ENCODE measurements around the gene REV1.
"Not testable (repeated sequence)": the region's sequence is repeated elsewhere in the genome, so short reads cannot be mapped to it uniquely, and the experiment has no call there.

Gene REV1

DNA sequence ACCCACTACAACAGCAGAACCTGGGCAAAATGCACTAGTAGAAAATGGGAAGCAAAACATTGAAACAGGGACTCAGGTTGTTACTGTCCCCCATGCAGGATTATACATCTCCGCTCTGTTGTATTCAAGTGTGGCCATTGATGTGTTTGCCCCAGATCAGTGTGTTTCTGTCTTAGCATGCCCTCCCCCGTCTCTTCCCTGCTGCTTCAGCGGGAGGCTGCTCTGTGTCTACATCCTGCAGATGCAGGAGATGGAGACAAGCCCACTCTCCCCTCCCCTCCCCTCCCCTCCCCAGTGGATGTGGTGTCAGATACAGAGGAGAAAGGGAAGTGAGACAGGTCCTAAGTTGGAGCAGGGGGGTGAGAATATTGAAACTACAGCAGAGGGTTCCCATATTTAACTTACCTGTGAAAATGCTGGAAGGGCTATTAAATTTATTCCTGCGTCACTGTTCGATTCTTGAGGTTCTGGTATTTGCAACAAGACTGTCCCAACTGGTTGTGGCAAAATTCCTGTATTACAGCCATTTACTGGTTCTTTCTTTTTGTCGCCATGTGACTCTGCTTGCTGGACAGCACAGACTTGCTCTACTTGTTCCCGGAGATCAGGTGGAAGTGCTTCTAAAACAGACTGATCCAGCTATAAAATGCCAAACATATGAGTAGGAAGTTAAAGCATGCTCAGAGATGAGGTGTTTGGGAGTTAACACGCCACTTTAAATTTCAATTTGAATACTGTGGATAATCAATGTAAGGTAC is 85.6 kb downstream of the REV1 start:
- no peak for DNase-seq (ENCODE audit: low spot score)

DNA sequence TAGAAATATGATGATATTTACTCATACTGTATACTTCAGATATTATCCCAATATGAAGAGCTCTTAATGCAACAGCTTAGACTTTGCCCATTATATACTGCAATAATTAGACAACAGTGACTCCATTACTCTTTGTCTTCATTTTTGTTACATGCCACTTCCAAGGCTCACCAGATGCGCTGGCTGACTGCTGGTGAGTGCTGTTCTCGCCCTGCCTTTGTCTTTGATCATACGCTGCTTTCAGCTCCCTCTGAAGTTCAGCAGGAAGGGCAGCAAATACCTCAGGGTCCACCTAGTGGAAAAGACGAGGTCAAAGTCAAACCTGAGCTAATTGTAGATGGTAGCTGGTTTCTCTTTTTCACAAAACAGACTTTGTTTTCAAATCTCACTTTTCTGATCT is 86.3 kb downstream of the REV1 start:
- no peak for DNase-seq (ENCODE audit: low spot score)

DNA sequence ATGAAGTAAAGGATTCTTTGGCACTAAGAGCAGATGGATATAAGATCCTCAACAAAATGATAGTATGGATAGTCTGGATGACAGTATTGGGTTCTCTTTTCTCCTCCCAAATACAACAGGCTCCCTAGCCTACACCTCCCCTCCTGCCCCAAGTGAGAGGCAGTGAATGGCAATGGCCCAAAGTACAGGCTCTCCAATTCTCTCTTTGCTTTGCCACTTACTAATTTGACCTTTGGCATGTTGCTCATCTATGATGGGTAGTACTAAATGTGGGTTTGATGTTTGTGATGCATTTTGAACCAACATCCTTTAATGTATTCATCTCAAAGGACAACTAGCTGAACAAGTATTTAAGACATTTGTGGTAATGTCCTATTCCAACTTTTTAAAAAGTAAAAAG is 86.7 kb downstream of the REV1 start:
- no peak for DNase-seq (ENCODE audit: low spot score)

DNA sequence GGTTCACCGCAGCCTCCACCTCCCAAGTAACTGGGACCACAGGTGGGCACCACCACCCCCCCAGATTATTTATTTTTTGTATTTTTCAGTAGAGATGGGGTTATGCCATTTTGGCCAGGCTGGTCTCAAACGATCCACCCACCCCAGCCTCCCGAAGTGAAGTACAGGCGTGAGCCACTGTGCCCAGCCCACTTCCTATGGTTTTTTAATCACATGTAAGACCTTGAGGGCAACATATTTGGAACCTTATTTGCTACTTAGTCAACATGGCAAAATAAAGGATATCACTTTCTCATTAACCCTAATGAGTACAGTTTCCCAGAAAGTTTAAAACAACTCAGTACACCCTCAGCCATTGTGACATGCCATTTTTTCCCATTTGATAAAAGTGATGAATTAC is 88.0 kb downstream of the REV1 start:
- DNase-seq (ENCODE audit: low spot score) = no peak

DNA sequence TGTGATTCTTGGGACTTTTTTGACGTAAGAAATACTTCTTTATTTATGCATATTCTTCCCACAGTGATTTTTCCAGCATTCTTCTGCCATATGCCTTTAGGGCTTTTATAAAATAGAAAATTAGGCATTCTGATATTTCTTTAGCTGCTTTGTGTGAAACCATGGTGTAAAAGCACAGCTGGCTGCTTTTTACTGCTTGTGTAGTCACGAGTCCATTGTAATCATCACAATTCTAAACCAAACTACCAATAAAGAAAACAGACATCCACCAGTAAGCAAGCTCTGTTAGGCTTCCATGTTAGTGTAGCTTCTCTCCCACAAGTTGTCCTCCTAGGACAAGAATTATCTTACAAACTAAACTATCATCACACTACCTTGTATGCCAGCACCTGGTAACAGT is 90.0 kb downstream of the REV1 start:
- no peak for DNase-seq (ENCODE audit: low spot score)

DNA sequence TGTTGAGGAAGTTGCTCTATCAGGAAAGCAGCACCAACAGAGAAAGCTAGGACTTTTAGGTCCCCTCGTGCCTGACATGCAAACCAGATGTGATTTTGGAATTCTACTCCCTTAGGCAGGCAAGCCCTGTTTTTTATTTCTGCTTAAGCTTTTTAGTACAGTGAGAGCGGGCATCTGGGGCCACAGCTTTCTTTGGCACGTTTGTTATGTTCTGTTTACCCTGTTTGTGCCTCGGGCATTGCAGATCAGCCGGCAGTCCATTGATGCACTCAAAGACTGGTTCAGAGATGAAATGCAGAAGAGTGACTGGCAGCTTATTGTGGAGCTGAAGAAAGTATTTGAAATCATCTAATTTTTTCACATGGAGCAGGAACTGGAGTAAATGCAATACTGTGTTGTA is 90.8 kb downstream of the REV1 start:
- DNase-seq (ENCODE audit: low spot score) = no peak

DNA sequence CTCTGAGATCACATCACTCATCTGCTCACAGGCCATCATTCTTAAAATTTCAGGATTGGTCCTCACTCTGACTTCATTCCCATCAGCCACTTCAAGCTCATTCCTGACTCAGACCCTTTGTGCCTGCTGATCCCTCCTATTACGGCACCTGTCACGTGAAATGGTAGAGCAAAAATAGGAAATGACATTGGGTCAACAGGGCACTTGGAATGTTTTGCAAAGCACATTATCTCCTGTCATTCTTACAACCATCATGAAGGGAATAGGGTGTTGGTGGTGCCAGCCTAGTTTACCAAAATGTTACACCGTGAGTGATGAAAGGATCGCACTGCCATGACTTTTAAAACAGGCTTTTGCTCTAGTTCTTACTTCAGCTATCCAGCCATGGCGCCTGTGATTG is 91.5 kb downstream of the REV1 start:
- no peak for DNase-seq (ENCODE audit: low spot score)

DNA sequence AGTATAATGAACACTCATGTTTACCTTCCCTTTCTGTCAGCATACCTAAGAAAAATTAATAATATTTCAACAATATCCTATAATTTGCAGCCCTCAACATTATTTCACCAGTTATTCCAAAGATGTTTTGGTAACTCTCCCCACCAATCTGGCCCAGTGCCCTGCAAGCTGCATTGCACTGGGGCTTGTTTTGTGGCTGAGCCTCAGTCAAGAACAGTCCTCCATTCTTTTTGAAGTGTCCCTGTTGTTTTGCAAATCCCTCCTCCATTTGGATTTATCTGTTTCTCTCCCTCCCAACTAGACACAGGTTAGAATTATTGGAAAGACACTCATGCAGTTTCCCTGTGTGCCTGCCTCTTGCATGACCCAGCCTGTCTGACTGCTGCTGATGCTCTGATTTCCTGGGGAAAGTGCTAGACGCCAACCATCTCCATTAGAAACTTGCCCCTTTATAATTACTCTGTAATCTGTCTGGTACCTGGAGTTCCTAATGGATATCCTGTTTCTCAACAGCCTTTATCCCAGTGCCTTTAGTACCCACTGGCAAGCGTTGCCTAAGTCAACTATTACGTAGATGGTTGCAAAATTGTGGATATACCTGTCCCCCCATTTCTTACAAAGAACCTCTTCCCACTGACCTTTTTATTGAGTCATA is 92.4 kb downstream of the REV1 start:
- DNase-seq (ENCODE audit: low spot score) = no peak

DNA sequence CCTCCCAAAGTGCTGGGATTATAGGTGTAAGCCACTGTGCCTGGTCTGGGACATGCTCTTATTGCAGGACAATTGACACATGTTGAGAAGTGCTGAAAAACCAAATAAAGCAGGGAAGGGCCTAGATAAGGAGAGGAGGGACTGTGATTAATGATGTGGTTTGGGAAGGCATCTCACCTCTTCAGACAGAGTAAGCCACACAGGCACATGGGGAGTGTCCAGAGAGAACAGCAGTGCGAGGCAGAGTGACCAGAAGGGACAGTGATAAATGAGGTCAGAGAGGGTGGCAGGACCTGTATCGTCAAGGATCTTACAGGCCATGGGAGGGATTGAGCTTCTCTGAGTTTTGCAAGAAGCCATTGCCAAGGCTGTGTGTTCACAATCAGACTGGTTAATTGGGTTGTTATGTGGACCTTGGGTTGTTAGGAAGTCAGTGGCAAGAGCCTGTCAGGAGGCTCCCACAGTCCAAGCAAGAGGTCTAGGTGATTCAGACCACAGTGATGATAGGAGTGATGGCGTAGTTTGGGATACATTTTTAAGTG is 94.2 kb downstream of the REV1 start:
- DNase-seq (ENCODE audit: low spot score) = no peak

DNA sequence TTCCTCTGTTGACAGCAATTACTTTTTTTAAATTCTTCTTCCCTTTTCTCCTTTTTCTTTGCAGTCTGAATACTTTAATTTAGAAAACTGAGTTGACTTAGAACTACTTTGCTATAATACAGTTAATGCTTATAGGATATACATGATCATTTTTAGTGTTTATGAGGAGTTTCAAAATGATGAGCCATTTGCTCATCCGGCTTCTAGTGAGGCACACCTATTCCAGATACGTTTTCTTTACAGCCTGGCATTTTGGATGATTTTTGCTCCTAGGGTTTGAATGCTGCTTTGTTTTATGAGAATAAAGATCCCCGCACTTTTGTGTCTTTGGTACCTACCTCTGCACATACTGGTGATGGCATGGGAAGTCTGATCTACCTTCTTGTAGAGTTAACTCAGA is 99.9 kb downstream of the REV1 start:
- no peak for DNase-seq (ENCODE audit: low spot score)

DNA sequence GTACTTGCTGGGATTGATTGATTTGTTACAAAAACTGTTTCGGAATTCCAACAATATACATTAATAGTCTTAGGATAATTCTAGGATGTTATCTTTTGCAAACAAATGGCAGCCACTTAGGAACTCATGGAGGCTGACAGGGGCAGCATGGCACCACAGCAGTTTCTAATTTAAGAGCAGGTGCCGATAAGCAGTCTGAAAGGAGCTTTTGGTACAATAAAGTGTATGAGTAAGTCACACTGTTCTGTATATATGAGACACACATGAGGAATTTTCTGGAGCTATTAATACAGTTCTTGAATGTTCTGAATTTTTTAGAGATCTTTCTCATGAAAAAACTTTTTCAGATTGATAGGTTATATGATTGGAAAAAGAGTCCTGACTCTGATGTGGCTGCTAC is 100.4 kb downstream of the REV1 start:
- no peak for DNase-seq (ENCODE audit: low spot score)

DNA sequence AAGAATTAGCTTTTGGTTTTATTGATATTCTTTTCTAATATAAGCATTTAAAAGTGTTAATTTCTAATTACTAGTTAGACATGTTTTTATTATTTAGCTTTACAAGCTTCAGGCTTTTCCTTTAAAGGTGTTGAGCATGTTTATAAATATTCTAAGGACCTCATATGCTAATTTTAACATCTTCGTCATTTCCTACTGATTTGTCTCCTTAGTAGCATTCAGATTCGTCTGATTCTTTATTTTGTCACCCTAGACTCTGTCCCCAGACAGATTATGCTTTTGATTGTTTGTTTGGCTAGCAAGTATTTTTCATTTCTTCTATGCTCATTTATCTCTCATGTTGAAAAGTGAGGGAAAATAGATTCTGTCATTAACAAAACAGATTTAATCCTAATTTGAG is 100.9 kb downstream of the REV1 start:
- DNase-seq (ENCODE audit: low spot score) = no peak

DNA sequence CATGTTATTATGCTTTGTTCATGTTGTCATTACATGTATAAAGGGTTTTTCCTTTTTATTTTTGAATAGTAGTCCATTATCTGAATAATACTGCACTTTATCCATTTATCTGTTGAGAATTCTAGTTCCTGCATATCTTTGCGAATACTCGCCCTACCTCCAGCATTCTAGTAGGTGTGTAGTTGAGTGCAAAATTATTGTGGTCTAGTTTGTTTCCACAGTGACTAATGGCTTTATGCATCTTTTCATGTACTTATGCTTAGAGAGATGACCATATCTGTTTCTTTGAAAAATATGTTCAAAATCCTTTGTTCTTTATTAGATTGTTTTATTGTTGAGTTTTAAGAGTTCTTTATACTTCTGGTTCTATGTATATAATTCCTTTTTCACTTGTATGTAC is 103.8 kb downstream of the REV1 start:
- DNase-seq (ENCODE audit: low spot score) = no peak

DNA sequence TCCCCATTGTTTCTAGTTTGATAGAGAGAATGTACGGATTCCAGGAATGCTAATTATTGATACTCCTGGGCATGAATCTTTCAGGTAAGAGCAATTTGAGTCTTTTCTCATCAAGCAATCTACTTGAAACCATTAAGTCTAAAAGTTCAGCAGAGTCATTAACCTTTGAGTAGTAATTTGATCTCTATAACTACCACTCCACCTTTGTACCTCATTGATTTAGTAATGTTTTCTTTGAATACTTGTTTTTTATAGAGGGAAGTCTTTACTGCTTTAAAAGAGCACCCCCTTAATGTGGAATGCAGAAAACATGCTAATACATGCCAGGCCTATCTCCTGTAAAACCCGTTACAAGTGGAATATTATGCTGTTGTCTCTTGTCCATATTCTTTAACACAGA is 107.7 kb downstream of the REV1 start:
- no peak for DNase-seq (ENCODE audit: low spot score)

DNA sequence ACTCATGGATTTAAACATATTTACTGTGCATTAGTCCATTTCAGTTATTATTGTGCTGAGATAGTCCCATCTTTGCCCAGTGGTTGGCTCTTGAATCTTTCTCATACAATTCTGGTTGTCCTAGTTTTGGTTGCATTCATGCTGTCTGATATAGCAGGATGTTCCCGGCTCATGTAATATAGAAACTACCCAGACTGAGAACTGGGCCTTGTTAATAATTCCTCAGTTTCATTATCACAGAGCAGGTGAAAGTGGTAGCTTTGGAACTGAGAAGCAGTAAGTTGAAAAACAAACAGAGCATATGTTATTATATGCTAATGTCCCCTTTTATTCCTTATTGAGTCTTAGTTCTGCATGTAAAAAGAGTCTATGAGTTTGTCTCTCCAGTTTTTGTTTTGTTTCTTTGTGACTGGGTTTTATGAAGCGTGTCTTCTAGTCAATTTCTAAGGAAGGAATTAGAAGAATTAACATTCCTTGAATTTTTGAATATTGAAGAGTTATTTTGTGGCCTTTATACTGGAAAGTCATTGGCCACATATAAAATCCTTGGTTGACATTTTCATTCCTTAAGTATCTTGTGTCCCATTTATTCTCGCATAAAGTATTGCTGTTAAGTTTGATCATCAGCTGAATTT is 109.3 kb downstream of the REV1 start:
- DNase-seq (ENCODE audit: low spot score) = no peak

DNA sequence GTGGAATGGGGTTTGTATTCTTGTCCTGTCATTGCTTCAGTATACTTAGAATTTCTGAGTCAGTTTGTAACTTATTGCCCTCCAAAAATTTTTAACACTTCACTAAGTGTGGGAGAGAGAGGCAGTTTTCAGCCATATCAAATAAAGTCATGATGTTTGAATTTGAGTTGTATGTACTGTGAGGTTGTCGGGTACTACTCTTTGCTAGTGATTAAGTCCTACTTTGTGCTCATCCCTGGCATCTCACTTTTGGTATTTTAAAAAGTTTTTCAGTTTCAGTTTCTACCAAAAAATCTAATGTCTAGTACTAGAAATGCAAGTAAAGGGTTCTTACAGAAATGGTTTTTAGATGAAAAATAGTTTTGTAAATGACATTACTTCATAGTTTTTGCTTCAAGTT is 111.9 kb downstream of the REV1 start:
- no peak for DNase-seq (ENCODE audit: low spot score)

DNA sequence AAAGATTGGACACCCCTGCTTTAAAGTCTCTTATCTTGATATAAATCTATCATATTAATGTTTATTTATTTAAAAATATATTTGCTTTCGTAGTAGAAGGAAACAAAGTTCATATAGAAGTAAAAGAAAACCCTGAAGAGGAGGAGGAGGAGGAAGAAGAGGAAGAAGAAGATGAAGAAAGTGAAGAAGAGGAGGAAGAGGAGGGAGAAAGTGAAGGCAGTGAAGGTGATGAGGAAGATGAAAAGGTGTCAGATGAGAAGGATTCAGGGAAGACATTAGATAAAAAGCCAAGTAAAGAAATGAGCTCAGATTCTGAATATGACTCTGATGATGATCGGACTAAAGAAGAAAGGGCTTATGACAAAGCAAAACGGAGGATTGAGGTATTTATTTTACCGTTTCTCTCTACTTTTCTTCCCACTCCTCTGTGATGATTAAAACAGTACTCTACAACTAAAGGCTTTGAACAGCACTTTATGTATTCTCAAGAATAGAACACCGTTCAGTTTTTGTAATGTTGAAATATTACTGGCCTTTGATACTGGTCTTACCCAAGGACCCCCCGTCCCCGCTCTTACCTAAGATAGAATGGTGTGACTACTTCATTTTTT is 113.5 kb downstream of the REV1 start:
- DNase-seq (ENCODE audit: low spot score) = no peak

DNA sequence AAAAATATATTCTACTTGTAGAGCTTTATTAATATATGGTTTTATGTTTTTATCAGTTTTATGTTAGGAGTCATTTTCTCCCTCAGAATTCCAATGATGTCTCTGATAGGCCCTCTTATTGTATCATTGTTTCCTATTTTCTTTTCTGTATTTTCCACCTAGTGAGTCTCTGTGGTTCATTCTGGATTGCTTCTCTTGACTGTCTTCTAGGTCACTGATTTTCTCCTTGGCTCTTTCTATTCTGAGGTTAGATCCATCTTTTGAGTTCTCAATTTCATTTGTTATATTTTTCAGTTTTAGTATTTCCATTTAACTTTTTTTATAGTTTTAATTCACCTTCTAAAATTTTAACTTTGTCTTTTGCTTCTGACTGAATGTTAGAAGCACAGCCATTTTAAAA is 115.1 kb downstream of the REV1 start:
- no peak for DNase-seq (ENCODE audit: low spot score)

DNA sequence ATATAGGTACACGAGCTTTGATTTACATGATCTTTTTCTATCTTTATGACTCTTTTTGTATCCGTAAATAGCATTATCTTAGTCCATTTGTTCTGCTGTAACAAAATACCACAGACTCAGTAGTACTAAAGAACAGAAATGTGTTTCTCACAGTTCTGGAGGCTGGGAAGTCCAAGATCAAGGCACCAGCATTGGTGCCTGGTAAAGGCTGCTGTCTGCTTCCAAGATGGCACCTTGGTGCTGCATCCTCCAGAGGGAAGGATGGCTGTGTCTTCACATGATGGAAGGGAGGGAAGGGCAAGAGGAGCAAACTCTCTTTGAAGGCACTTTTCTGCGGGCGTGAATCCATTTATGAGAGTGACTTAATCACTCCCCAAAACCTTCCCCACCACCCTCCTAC is 116.7 kb downstream of the REV1 start:
- no peak for DNase-seq (ENCODE audit: low spot score)

DNA sequence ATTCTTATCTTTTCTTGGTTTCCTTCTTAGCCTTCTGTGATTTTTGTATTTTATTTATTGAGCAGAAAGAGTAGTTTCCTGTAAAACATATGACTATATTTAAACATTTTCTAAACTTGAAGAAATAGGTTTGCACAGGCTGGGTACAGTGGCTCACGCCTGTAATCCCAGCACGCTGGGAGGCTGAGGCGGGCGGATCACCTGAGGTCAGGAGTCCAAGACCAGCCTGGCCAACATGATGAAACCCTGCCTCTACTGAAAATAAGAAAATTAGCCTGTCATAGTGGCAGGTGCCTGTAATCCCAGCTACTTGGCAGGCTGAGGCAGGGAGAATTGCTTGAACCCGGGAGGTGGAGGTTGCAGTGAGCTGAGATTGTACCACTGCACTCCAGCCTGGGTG is 121.0 kb downstream of the REV1 start:
- not testable (repeated sequence) for DNase-seq (ENCODE audit: low spot score)

DNA sequence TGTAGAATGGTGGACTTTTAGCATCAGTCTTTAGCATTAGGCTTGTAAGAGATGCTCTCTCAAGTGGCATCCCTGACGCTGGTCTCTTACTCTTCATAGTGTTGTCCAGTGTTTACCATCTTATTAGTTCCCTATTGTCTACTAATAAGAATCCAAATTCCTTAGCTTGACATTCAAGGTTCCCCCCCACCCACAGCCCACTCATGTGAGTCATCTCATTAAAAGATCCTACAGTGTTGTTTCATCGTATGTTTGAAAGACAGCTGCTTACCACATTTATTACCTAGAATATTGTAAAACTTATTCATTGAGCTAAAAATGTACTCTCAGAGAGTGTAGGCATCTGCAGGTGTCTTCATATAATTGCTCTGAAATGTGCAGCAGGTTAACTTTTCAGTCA is 124.2 kb downstream of the REV1 start:
- DNase-seq (ENCODE audit: low spot score) = no peak

DNA sequence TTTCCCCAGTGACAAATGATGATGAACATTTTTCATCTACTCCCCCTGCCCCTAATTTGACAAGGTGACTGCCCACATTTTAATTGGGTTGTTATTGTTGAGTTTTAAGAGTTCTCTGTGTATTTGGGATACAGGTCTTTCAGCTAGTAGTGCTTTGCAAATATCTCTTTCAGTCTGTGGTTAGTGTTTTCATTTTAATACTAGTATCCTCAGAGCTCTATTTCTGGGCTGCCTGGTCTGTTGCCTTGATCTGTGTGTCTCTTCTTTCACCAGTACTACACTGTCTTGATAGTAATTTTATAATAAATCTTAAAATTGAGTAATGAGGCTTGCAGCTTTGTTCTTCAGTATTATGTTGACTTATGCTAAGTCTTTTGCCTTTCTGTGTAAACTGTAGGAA is 133.0 kb downstream of the REV1 start:
- DNase-seq (ENCODE audit: low spot score) = no peak

Measured in SK-N-DZ (cell line).